LNCAP (cell line): Measurements from ENCODE around the gene SATB1.

Source experiments
- TF ChIP-seq, protein P1 (sequence below): fragments of 450-650 bp; IDR thresholded peaks from 2 replicates; pipeline ENCODE4 v1.5.1; 2017; ENCODE audit warnings: mild to moderate bottlenecking

The SATB1 gene

DNA sequence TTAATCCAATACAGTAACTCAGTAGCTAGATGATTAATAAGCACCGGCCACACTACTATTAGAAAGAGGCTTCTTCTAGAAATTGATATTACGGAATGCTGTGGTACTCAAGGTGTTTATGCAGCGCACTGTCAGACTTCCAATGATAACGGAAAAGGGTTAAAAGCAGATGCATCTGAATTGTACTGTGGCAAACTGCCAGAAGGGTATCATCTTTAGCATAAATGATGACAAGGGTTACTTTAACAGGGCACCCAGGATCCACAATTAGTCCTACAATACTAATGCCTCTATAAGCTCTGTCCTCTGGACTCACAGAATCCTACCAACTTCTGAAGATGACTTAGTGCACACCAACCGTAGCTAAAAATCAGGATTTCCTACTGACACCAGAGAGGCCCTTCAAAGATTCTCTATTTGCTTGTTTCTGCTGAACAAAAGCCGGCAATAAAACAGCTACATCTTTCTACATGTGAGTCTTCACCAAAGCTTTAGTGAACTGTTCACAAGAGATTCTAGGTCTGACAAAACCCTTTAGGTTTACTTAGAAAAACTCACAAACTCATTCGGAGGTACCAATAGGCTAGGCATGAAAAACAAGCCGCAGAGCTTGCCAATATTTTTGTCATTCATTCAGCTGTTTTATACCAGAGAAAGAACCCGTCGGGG lies 7.1 kb downstream of the SATB1 start:
- TF ChIP-seq, protein P1, sequence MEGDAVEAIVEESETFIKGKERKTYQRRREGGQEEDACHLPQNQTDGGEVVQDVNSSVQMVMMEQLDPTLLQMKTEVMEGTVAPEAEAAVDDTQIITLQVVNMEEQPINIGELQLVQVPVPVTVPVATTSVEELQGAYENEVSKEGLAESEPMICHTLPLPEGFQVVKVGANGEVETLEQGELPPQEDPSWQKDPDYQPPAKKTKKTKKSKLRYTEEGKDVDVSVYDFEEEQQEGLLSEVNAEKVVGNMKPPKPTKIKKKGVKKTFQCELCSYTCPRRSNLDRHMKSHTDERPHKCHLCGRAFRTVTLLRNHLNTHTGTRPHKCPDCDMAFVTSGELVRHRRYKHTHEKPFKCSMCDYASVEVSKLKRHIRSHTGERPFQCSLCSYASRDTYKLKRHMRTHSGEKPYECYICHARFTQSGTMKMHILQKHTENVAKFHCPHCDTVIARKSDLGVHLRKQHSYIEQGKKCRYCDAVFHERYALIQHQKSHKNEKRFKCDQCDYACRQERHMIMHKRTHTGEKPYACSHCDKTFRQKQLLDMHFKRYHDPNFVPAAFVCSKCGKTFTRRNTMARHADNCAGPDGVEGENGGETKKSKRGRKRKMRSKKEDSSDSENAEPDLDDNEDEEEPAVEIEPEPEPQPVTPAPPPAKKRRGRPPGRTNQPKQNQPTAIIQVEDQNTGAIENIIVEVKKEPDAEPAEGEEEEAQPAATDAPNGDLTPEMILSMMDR, result no peak

- TF ChIP-seq, protein P1, result no peak
Observed at GRCh38 chr3:18416332-18416731, 8.8 kb downstream of the SATB1 start.

DNA sequence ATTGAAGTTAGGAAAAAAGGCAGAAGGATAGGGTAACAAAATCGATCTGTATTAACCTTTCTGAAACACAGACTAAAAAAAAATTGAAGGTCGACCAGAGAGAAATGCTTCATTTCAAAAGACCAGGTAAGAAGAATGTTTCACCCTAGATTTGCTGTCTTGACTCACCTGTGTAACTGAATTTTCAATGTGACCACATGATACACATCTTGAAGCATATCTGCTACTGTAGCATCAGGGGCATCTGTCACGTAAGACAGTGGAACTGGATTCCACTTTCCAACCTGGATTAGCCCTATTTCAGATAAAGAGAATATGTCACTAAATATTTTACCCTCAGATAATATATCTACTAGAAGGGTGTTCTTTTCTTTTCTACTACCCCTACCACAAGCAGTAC lies 9.3 kb downstream of the SATB1 start:
- TF ChIP-seq, protein P1, result no peak

GRCh38 chr3:18415167-18415566 lies 10.0 kb downstream of the SATB1 start:
- TF ChIP-seq, protein P1, result no peak

GRCh38 chr3:18412684-18413083 lies 12.5 kb downstream of the SATB1 start:
- TF ChIP-seq, protein P1, result no peak

- TF ChIP-seq, protein P1, result no peak
Observed at GRCh38 chr3:18411541-18411940, 13.6 kb downstream of the SATB1 start.

- TF ChIP-seq, protein P1, result no peak
Observed at GRCh38 chr3:18410205-18410604, 14.9 kb downstream of the SATB1 start.

DNA sequence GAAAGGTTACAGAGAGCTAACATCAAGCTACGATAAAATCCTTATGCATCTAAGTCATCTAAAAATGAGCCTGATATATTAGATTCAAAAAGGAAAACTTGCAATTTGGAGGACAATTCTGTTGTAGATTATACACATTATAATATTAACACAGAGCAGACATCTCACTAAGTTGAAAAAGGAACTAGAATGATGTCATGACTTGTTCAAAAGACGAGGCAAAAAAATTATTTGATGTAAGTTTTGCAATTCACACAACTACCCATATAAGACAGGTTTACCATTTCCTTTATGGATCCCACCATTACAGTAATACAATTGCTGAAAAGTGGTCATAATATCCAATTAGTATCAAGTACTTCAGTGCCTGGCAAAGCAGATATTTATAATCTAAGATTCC lies 15.9 kb downstream of the SATB1 start:
- TF ChIP-seq, protein P1, result no peak
